H9 (cell line): ENCODE measurements around the gene NDUFV3. TPM values are rescaled to one million over a fixed set of nuclear protein-coding genes. Genes with fewer than 3 reads are reported as not detected.
A peak's percentile ranks its signal among the peaks of the same experiment; 100 is the strongest.

Experiments
- DNase-seq: peaks from one replicate; pipeline ENCODE4 v3.0.0-alpha.2; 2017
- H2AFZ ChIP-seq: one replicate; pipeline ENCODE4 v1.6.1; 2013; ENCODE audit warnings: mild to moderate bottlenecking, low read length, control low read depth, moderate library complexity
- H2AK5ac ChIP-seq: 2 replicates; pipeline ENCODE4 v1.6.1; 2013; ENCODE audit warnings: low read length, control low read depth, mixed read lengths; ENCODE audit not compliant: insufficient read length
- H2BK120ac ChIP-seq: one replicate; pipeline ENCODE4 v1.6.1; 2013; ENCODE audit warnings: low read depth, mild to moderate bottlenecking, low read length, control low read depth, inconsistent platforms; ENCODE audit not compliant: poor library complexity, severe bottlenecking
- H2BK12ac ChIP-seq: 2 replicates; pipeline ENCODE4 v1.6.1; 2013; ENCODE audit warnings: low read length, control low read depth, mixed read lengths, low read depth; ENCODE audit not compliant: insufficient read length
- H2BK15ac ChIP-seq: 2 replicates; pipeline ENCODE4 v1.6.1; 2013; ENCODE audit warnings: low read depth, low read length, control low read depth
- H2BK20ac ChIP-seq: one replicate; pipeline ENCODE4 v1.6.1; 2013; ENCODE audit warnings: low read depth, mild to moderate bottlenecking, low read length, control low read depth, inconsistent platforms; ENCODE audit not compliant: poor library complexity, severe bottlenecking
- H2BK5ac ChIP-seq: 2 replicates; pipeline ENCODE4 v1.6.1; 2013; ENCODE audit warnings: low read length, control low read depth, mixed read lengths; ENCODE audit not compliant: insufficient read length
- H3K14ac ChIP-seq: 2 replicates; pipeline ENCODE4 v1.6.1; 2013; ENCODE audit warnings: low read length, control low read depth; ENCODE audit not compliant: insufficient read depth
- H3K18ac ChIP-seq: 2 replicates; pipeline ENCODE4 v1.6.1; 2013; ENCODE audit warnings: low read depth, mild to moderate bottlenecking, mixed read lengths, low read length, control low read depth; ENCODE audit not compliant: insufficient read length
- H3K23ac ChIP-seq: 2 replicates; pipeline ENCODE4 v1.6.1; 2013; ENCODE audit warnings: low read length, control low read depth, mixed read lengths, low read depth; ENCODE audit not compliant: insufficient read length
- H3K23me2 ChIP-seq: 2 replicates; pipeline ENCODE4 v1.6.1; 2013; ENCODE audit warnings: low read depth, mild to moderate bottlenecking, mixed read lengths, low read length, control low read depth; ENCODE audit not compliant: insufficient read length, poor library complexity, severe bottlenecking
- H3K27ac ChIP-seq: 2 replicates; pipeline ENCODE4 v1.5.1; 2013; ENCODE audit warnings: low read length, control low read depth, mixed read lengths, low read depth; ENCODE audit not compliant: insufficient read length
- H3K27me3 ChIP-seq: 2 replicates; pipeline ENCODE4 v1.6.1; 2013; ENCODE audit warnings: low read length, control low read depth, inconsistent platforms; ENCODE audit not compliant: insufficient read depth
- H3K4ac ChIP-seq: 2 replicates; pipeline ENCODE4 v1.6.1; 2013; ENCODE audit warnings: low read depth, mild to moderate bottlenecking, control low read depth, inconsistent platforms, low read length, moderate library complexity
- H3K4me1 ChIP-seq: 2 replicates; pipeline ENCODE4 v1.6.1; 2013; ENCODE audit warnings: low read length, control low read depth, inconsistent platforms; ENCODE audit not compliant: insufficient read depth
- H3K4me2 ChIP-seq: 2 replicates; pipeline ENCODE4 v1.6.1; 2013; ENCODE audit warnings: low read length, control low read depth, mixed read lengths; ENCODE audit not compliant: insufficient read length, insufficient read depth
- H3K56ac ChIP-seq: 2 replicates; pipeline ENCODE4 v1.6.1; 2013; ENCODE audit warnings: low read depth, mild to moderate bottlenecking, mixed read lengths, low read length, control low read depth; ENCODE audit not compliant: insufficient read length
- H3K79me1 ChIP-seq: 2 replicates; pipeline ENCODE4 v1.6.1; 2013; ENCODE audit warnings: low read depth, mild to moderate bottlenecking, moderate library complexity, low read length, control low read depth, inconsistent platforms; ENCODE audit not compliant: insufficient read depth, poor library complexity, severe bottlenecking
- H3K79me2 ChIP-seq: 2 replicates; pipeline ENCODE4 v1.6.1; 2013; ENCODE audit warnings: low read length, control low read depth, inconsistent platforms; ENCODE audit not compliant: insufficient read depth
- H3K9ac ChIP-seq: 2 replicates; pipeline ENCODE4 v1.6.1; 2013; ENCODE audit warnings: low read length, control low read depth, mixed read lengths; ENCODE audit not compliant: insufficient read length; ENCODE audit errors: extremely low read depth
- H3K9me3 ChIP-seq: one replicate; pipeline ENCODE4 v1.6.1; 2013; ENCODE audit warnings: low read depth, low read length, inconsistent platforms; ENCODE audit not compliant: control insufficient read depth
- H3T11ph ChIP-seq: one replicate; pipeline ENCODE4 v1.6.1; 2013; ENCODE audit warnings: mild to moderate bottlenecking, low read length, control low read depth, inconsistent platforms
- H4K20me1 ChIP-seq: one replicate; pipeline ENCODE4 v1.6.1; 2013; ENCODE audit not compliant: control insufficient read depth, insufficient read length, insufficient read depth
- H4K5ac ChIP-seq: 2 replicates; pipeline ENCODE4 v1.6.1; 2013; ENCODE audit warnings: low read depth, mild to moderate bottlenecking, mixed read lengths, low read length, control low read depth; ENCODE audit not compliant: insufficient read length
- H4K8ac ChIP-seq: replicated peaks from 2 replicates; pipeline ENCODE4 v1.6.1; 2013; ENCODE audit warnings: low read length, control low read depth, mixed read lengths, low read depth; ENCODE audit not compliant: insufficient read length
- H4K91ac ChIP-seq: 2 replicates; pipeline ENCODE4 v1.6.1; 2013; ENCODE audit warnings: low read depth, mild to moderate bottlenecking, moderate library complexity, mixed read lengths, low read length, control low read depth; ENCODE audit not compliant: insufficient read length
- H3K27ac Mint-ChIP-seq, 3 experiments: 2 replicates in 2 of 3; 3 replicates in 1 of 3; pipeline ENCODE4 v1.8.0; 2020 to 2021; ENCODE audit warnings: mixed read lengths in 3 of 3, mild to moderate bottlenecking in 1 of 3, moderate library complexity in 1 of 3
- H3K27me3 Mint-ChIP-seq: 2 replicates; pipeline ENCODE4 v1.8.0; 2021; ENCODE audit warnings: low read depth, mild to moderate bottlenecking, moderate library complexity, mixed read lengths
- H3K36me3 Mint-ChIP-seq, 3 experiments: 2 replicates in 2 of 3; 3 replicates in 1 of 3; pipeline ENCODE4 v1.8.0; 2020 to 2021; ENCODE audit warnings: low read depth in 3 of 3, mixed read lengths in 3 of 3; ENCODE audit not compliant: insufficient read depth in 1 of 3
- H3K4me1 Mint-ChIP-seq, 2 experiments: 2 replicates each; pipeline ENCODE4 v1.8.0; 2020; ENCODE audit warnings: mixed read lengths in 2 of 2
- H3K4me3 Mint-ChIP-seq, 2 experiments: 2 replicates in 1 of 2; 3 replicates in 1 of 2; pipeline ENCODE4 v1.8.0; 2020 to 2021; ENCODE audit warnings: mild to moderate bottlenecking in 2 of 2, mixed read lengths in 2 of 2, moderate library complexity in 1 of 2
- H3K9me3 Mint-ChIP-seq, 2 experiments: 2 replicates in 1 of 2; 3 replicates in 1 of 2; pipeline ENCODE4 v1.8.0; 2020; ENCODE audit warnings: mild to moderate bottlenecking in 2 of 2, mixed read lengths in 2 of 2, moderate library complexity in 1 of 2
- CTCF ChIP-seq: fragments of 200-600 bp; sonication (generic); conservative IDR thresholded peaks from 3 replicates; pipeline ENCODE4 v1.8.0; 2021; ENCODE audit warnings: antibody characterized with exemption, mild to moderate bottlenecking
- WGBS: extraction: QIAGEN DNeasy Blood & Tissue Kit; methylation state at CpG from one replicate; pipeline ENCODE4 v1.1.7; 2013; ENCODE audit warnings: missing lambda C conversion rate, low lambda C conversion rate, mixed read lengths; ENCODE audit not compliant: insufficient read length; ENCODE audit errors: extremely low coverage; 5-methylcytosine and 5-hydroxymethylcytosine counted together
- total RNA-seq: library from RNA; stranded (reverse); gene quantifications from 2 replicates; pipeline ENCODE4 v1.2.1, GENCODE V29; 2021

Gene NDUFV3
- total RNA-seq, 1 experiment from 2014 or later = 35.6 TPM

DNA sequence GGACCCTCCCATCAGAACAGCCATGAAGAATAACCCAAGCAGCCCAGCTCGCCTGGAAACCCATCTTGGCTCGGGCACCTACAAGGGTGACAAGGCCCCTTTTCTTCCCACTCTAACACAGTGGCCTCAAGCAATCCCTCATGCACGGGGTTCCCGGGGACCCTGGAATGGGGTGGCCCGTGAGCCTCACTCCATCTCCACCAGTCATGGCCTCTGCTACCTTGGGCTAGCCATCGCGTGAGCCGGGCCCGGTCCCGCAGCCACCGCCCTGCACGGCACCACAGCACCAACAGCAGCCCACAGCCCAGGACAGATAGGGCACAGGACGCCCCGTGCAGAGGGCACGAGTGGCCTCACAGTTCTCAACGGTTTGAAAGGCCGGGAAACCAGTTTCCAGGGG lies 32.8 kb upstream of the NDUFV3 start:
- H3K27ac Mint-ChIP-seq = peak overlapping the region in 1 of 3 experiments; percentile 20; a peak in 1 of 7 replicates
- Histone ChIP-seq H3K79me2 (peaks cover 21% of the 10 kb centered on the region; the same call in 1 of the 2 replicates), H3K14ac (no peak overlapping the region), H3T11ph (no peak overlapping the region), H3K9ac (no peak overlapping the region), H2BK15ac (no peak overlapping the region), H4K91ac (no peak overlapping the region), H3K4me2 (no peak overlapping the region), H4K20me1 (peaks cover 3% of the 10 kb centered on the region), H3K4me1 (no peaks in the 10 kb centered on the region), H2BK12ac (no peak overlapping the region), H4K5ac (no peak overlapping the region), H3K4ac (no peak overlapping the region), H2AFZ (no peak overlapping the region), H3K27ac (no peak overlapping the region), H2AK5ac (no peak overlapping the region), H3K18ac (no peak overlapping the region), H3K27me3 (no peaks in the 10 kb centered on the region), H3K9me3 (no peaks in the 10 kb centered on the region), H3K79me1 (peaks cover 3% of the 10 kb centered on the region), H2BK20ac (no peak overlapping the region), H3K56ac (no peak overlapping the region), H3K23ac (no peak overlapping the region), H3K23me2 (no peaks in the 10 kb centered on the region), H4K8ac (no peak overlapping the region), H2BK120ac (no peak overlapping the region), H2BK5ac (no peak overlapping the region)
- H3K4me3 Mint-ChIP-seq = no peak overlapping the region
- no peak for DNase-seq
- H3K36me3 Mint-ChIP-seq = peaks cover 39 to 84% (median 83%) of the 10 kb centered on the region in 3 experiments; a peak in 6 of 7 replicates
- no peaks in the 10 kb centered on the region; the same call in 1 of the 2 replicates for H3K27me3 Mint-ChIP-seq
- H3K9me3 Mint-ChIP-seq = no peaks in the 10 kb centered on the region
- WGBS = no CpG with 5 or more reads among the region's 17 CpGs
- no peak for TF ChIP-seq CTCF
- H3K4me1 Mint-ChIP-seq = peaks cover 2 to 10% of the 10 kb centered on the region in 2 experiments; a peak in 2 of 4 replicates
